ENCODE data around the gene ADAT2. TPM values are rescaled to one million over a fixed set of nuclear protein-coding genes. Genes with fewer than 3 reads are reported as not detected.

The ADAT2 gene
- total and polyA plus RNA-seq, 8 donors, result 8.8 to 38.9 (median 32.2) TPM

GRCh38 chr6:143399176-143399575 lies 51.3 kb downstream of the ADAT2 start:
- TF ChIP-seq CTCF (IDR thresholded peaks at IDR 0.05), result no peak

GRCh38 chr6:143397227-143398222 lies 53.0 kb downstream of the ADAT2 start:
- no peaks in the 10 kb centered on the region for H3K36me3 ChIP-seq
- no peak for TF ChIP-seq CTCF (IDR thresholded peaks at IDR 0.05)
- H3K9me3 ChIP-seq, result no peaks in the 10 kb centered on the region
- ATAC-seq (peak; percentile 83), DNase-seq (peak in 3 of 4 donors; percentile 74 to 78 (median 75))
- peak overlapping the region; percentile 2 to 67 for H3K27ac ChIP-seq
- no peaks in the 10 kb centered on the region for H3K27me3 ChIP-seq
- intact Hi-C loops (cut with DNase I), result no loop called here
- H3K4me3 ChIP-seq, result no peak overlapping the region
- H3K4me1 ChIP-seq, result peaks cover 6 to 8% of the 10 kb centered on the region in 2 donors

More at GRCh38 chr6:143399176-143399575, 51.3 kb downstream of the ADAT2 start:
- DNase-seq, result no peak
- Histone ChIP-seq H3K4me3 (no peak overlapping the region), H3K36me3 (no peaks in the 10 kb centered on the region), H3K27ac (no peak overlapping the region), H3K9me3 (no peaks in the 10 kb centered on the region), H3K27me3 (no peaks in the 10 kb centered on the region), H3K4me1 (peaks cover 6 to 8% of the 10 kb centered on the region in 2 donors)
- intact Hi-C loops (cut with DNase I), result no loop called here
- ATAC-seq, result no peak

GRCh38 chr6:143396497-143397226 lies 53.8 kb downstream of the ADAT2 start:
- intact Hi-C loops (cut with DNase I), result no loop called here
- DNase-seq, result no peak
- Histone ChIP-seq H3K27ac (peak overlapping the region in 1 of 2 donors; percentile 65), H3K27me3 (no peaks in the 10 kb centered on the region), H3K36me3 (no peaks in the 10 kb centered on the region), H3K4me1 (peaks cover 6 to 8% of the 10 kb centered on the region in 2 donors), H3K9me3 (no peaks in the 10 kb centered on the region), H3K4me3 (no peak overlapping the region)
- ATAC-seq, result peak; percentile 39
- TF ChIP-seq CTCF (IDR thresholded peaks at IDR 0.05), result no peak

GRCh38 chr6:143395699-143396098 lies 54.8 kb downstream of the ADAT2 start:
- Histone ChIP-seq H3K4me3 (no peak overlapping the region), H3K27me3 (no peaks in the 10 kb centered on the region), H3K36me3 (no peaks in the 10 kb centered on the region), H3K27ac (no peak overlapping the region), H3K4me1 (peaks cover 0 to 6% of the 10 kb centered on the region in 2 donors), H3K9me3 (no peaks in the 10 kb centered on the region)
- ATAC-seq, result no peak
- intact Hi-C loops (cut with DNase I), result no loop called here
- no peak for TF ChIP-seq CTCF (IDR thresholded peaks at IDR 0.05)
- no peak for DNase-seq

- no peak for ATAC-seq
These were observed 56.1 kb downstream of the ADAT2 start for GRCh38 chr6:143394389-143394788.

More at GRCh38 chr6:143394389-143394788, 56.1 kb downstream of the ADAT2 start:
- no peak for TF ChIP-seq CTCF (IDR thresholded peaks at IDR 0.05)
- intact Hi-C loops (cut with DNase I), result no loop called here
- H3K4me1 ChIP-seq, result no peaks in the 10 kb centered on the region
- no peak for DNase-seq
- no peak overlapping the region for H3K4me3 ChIP-seq
- no peaks in the 10 kb centered on the region for H3K27me3 ChIP-seq
- H3K36me3 ChIP-seq, result no peaks in the 10 kb centered on the region
- no peak overlapping the region for H3K27ac ChIP-seq
- no peaks in the 10 kb centered on the region for H3K9me3 ChIP-seq

Measured in left lung (tissue), 10 donors.